ENCODE results near the gene SH3RF3.

Gene SH3RF3

DNA sequence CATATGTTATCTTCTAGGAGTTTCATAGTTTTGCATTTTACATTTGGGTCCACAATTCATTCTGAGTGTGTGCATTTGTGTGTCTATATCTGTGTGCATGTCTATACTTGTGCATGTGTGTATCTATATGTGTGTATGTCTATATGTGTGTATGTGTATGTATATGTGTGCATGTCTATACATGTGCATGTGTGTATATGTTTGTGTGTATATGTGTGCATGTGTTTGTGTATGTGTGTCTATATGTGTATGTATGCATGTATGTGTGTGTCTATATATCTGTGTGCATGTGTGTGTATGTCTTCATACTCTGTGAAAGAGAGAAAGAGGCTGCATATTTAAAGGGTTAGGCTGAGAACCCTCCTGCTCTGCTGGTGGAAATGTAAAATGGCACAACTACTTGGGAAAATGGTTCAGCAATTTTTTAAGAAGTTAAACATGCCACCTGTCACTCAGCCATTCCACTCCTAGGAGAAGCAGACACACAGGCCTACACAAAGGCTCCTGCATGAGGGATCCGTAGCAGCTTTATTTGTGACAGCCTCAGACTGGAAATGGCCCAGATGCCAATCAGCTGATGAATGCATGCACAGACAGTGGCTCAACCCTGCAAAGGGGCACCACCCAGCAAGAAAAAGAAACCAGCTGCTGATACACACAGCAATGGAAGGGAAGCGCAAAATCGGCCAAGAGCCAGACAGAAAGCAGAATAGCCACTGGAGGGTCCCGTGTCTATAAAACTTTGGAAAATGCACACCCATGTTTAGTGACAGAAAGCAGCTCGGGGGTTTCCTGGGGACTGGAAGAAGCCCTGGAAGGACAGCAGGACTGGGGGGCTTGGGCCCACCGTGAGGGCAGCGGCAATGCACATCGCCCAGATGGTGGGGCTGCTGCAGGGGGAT is 337.9 kb downstream of the SH3RF3 start:
- DNase-seq (ENCODE audit: extremely low spot score, insufficient read length, low read depth) (no peak), FAIRE-seq (no peak)

DNA sequence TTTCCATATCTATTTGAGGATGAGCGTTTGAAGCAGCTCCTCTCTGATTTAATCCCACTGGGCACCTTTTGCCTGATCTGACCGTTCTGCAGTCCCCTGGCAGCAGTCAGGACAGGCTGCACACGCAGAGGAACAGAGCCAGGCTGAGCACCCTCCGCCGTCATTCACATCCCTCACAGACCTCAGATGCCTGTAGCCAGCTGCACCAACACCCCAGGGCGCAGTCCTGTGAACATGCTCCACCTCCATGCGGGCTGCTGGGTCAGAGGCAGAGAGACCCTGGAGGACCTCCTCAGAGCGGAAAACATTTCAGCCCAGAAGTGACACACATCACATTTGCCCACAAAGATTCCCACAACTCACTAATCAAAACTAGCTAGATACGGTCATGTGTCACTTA is 338.7 kb downstream of the SH3RF3 start:
- DNase-seq (ENCODE audit: extremely low spot score, insufficient read length, low read depth) = no peak
- FAIRE-seq = no peak

DNA sequence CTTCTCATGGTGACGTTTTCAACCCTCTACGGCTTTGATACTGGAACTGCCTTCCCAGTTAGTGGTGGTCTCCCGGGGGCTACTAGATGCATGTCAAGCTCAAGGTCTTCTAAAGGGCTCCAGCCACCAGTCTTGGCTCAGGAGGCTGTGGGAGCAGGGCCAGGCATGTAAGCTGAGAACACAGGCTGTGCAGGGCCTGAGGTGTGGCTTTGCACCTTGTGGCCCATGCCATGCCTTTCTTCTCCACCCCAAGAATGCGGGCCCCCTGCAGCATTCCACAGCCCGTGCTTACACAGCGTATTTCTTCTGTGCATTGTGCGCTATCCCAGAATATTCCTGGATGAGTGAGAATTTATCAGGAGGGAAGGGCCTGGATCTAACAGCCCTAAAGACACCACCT is 339.9 kb downstream of the SH3RF3 start:
- FAIRE-seq = no peak

DNA sequence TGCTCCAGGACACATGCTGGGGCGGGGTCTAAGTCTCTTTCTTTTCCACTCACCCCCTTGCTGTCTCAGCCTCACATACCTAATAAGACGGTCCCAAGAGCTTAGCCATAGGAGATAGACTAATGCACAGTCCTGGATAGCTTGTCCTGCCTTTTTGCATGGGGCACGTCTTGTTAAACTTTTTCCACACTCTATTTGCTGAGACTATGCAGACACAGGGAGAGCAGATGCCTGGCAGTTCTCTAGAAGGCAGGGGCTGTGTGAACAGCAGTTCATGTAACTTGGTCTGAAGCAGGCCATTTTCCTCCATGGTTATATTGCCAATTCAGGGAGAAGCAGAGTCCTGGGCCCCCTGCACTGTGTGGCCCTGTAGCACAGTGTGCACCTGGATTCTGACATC is 342.7 kb downstream of the SH3RF3 start:
- DNase-seq (ENCODE audit: extremely low spot score, insufficient read length, low read depth) (no peak), FAIRE-seq (no peak)

More for the DNA sequence above, 339.9 kb downstream of the SH3RF3 start:
- no peak for DNase-seq (ENCODE audit: extremely low spot score, insufficient read length, low read depth)

DNA sequence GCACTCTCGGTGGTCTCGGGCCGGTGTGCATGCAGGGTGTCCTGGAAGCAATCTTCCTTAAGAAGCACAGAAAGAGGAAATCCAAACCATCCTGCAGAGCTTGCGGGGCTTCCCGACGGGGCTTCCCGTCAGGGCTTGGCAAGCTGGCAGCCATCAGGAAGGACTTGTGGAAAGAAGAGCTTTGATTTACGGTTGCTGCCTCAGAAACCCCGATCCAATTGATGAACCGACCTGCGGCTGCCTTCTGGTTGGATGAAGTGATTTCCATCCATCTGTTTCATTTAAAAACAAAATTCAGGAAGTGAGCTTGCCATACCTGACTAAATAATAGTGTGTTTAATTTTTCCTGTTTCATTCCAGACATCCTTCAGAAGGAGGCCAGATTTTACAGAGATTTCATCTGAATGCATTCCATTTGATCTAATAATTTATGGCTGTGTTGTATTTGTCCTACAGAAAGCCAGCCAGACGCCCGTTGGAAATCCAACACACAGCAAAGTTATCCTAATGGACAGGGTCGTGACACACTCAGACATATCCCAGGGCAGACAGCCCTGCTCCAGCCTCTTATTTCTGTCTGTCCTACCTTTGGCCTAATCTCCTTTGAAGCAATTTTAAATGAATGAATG is 343.4 kb downstream of the SH3RF3 start:
- FAIRE-seq (no peak), DNase-seq (ENCODE audit: extremely low spot score, insufficient read length, low read depth) (no peak)

DNA sequence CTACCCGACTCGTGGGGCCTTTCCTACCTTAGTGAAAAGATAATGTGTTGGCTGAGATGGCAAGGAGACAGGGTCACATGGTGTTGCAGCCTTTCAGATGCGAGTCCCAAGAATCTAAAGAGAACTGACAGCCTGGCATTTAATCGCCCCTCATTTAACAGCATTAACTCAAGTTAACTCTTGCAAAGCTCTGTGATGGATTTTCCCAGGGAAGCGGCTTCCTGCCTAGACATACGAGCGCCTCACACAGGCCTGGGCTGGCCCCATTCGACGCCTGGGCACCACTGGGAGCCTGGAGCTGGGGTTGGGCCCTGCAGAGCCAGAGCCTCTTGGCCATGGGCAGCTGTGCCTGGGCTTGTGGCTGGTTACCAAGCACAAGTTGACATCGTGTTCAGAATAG is 344.0 kb downstream of the SH3RF3 start:
- no peak for DNase-seq (ENCODE audit: extremely low spot score, insufficient read length, low read depth)
- FAIRE-seq = no peak

DNA sequence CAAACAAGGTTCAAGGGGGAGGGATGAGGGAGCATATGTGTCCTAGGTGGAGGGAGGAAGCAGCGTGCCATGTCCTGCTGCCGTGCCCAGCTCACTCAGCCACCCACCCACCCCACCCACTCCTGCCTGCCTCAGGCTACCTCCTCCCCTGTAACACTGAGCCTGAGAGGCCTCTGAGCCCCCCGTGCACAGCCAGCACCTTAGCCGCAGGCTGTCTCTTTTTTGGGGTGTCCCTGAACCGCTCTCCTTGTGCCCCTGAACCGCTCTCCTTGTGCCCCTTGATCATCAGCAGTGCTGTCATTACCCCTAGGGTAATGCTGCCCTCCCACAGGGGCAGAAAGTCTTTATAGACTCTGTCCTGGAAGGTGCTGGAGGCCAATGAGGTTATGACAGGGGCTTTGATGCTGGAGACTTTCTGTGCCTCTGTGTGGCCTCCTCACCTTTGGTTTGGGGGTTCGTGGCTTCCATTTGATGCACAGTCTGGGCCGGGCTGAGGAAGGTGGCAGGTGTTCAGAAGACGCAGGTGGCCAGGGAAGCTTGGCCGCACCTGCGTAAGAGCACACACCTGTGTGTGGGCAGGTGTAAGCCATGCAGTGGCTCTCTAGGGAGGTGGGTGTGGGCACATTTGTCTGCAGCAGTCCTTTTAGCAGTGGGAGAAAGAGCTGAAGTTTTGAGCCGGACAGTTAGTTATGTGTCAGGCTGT is 344.8 kb downstream of the SH3RF3 start:
- DNase-seq (ENCODE audit: extremely low spot score, insufficient read length, low read depth) (no peak), FAIRE-seq (no peak)

DNA sequence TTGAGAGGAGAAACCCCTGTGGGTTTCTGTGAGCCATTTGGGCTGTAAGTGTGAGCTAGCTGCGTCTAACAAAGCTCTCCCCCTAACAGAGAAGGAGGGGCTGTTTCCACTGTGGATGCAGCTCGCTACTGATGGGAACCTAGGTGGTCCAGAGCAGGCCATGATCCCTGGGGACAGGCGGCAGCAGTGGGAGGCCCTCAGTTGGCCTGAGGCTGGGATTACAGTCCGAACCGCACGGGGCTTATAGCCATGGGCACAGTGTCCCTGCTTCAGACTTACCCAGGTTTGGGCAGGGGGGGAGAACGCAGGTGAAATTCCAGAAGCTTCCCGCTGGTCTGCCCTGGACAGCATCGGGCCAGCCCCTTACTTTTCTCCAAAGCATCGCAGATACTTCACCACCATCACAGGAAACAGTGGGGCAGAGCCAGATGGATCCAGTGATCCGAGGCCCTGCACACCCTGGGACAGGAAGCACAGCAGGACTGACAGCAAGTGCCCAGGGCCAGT is 345.4 kb downstream of the SH3RF3 start:
- no peak for FAIRE-seq

DNA sequence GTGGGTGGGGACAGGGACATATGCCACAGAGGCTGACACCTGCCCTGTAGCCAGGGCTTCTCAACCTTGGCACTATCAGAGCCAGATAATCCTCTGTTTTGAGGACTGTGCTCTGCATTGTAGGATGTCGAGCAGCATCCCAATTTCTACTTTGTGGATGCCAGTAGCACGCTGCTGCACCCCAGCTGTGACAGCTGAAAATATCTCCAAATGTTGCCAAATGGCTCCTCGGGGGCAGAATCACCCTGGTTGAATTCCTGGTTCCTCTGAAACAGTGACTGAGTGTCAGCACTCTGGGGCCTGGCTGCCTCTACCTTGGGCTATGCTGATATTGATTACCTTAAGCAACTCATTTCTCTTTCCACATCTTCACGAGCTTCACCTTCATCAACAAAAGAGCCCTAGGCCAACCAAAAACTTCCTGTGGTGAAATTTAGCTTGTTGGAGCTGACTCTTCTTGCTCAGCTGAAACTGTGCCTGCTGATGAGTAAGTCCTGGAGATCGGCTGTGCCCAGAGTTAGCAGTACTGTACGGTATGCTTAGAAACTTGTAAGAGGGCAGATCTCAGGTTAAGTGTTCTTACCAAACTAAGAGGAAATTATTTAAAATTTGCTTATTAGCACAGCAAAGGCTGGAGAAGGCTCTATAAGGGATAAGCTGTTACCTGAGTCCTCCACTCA is 346.7 kb downstream of the SH3RF3 start:
- FAIRE-seq = no peak
- DNase-seq (ENCODE audit: extremely low spot score, insufficient read length, low read depth) = no peak

More for the DNA sequence above, 345.4 kb downstream of the SH3RF3 start:
- DNase-seq (ENCODE audit: extremely low spot score, insufficient read length, low read depth) = no peak

DNA sequence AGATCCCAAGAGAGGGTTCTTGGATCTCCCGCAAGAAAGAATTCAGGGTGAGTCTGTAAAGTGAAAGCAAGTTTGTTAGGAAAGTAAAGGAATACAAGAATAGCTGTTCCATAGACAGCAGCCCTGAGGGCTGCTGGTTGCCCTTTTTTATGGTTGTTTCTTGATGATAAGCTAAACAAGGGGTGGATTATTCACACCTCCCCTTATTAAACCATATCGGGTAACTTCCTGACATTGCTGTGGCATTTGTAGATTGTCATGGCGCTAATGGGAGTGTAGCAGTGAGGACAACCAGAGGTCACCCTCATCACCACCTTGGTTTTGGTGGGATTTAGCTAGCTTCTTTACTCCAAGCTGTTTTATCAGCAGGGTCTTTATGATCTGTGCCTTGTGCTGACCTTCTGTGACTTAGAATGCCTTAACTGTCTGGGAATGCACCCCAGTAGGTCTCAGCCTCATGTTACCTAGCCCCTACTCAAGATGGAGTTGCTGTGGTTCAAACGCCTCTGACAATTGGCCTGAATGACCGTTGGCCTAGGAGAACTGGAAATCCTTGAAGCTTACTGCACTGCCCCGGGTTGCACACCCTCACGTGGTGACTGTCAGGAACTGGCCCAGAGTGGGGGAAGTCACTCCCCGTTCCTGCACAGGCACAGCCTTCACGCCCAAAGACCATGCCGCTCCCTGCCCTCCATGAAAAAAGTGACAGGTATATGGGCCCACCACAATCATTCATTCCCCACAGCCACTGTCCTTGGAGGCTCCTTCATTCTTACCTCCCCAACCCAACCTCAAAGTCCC is 347.8 kb downstream of the SH3RF3 start:
- FAIRE-seq (no peak), DNase-seq (ENCODE audit: extremely low spot score, insufficient read length, low read depth) (no peak)

DNA sequence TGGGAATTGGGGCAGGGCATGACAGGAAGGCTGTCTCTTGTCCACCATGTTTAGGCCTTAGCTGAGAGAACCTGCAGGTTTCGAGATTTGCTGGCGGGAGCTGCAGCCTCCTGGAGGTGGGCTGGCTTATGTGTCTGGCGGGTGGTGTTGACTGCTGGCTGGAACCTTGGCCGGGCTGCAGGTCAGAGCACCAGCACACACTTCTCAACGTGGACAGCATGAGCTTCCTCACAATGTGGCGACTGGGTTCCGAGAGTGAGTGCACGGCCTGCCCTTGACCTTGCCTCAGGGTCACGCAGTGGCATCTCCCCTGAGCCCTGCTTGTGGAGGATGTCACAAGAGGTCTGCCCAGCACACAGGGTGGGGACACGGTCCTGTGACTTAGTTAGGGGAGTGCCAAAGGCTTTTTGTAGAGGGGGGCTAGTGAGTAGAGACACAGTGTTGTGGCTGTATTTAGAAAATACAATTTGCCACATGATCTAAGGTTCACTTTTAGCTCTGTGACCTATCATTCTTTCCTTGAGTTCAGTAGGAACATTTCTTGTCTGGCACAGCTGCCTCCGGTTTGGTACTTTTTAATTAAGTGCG is 350.0 kb downstream of the SH3RF3 start:
- DNase-seq (ENCODE audit: extremely low spot score, insufficient read length, low read depth) = no peak
- FAIRE-seq = no peak

DNA sequence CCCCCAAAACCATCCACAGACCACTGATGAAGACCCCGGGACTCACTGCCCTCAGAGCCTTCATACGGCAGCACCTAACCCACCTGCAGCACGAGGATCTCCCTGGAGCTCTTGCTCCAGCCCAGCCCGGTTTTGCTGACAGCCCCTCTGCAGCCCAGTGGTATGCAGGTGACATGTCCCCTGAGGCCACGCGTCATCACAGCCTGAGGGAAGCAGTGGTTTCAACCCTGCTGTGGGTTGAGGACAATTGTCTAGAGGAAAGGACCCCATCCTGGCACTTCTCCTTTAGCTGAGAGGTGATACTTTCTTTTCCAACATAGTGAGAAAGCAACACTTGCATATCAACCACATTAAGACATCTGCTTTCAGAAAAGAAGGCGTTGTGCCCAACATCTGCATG is 350.8 kb downstream of the SH3RF3 start:
- no peak for FAIRE-seq
- DNase-seq (ENCODE audit: extremely low spot score, insufficient read length, low read depth) = no peak

DNA sequence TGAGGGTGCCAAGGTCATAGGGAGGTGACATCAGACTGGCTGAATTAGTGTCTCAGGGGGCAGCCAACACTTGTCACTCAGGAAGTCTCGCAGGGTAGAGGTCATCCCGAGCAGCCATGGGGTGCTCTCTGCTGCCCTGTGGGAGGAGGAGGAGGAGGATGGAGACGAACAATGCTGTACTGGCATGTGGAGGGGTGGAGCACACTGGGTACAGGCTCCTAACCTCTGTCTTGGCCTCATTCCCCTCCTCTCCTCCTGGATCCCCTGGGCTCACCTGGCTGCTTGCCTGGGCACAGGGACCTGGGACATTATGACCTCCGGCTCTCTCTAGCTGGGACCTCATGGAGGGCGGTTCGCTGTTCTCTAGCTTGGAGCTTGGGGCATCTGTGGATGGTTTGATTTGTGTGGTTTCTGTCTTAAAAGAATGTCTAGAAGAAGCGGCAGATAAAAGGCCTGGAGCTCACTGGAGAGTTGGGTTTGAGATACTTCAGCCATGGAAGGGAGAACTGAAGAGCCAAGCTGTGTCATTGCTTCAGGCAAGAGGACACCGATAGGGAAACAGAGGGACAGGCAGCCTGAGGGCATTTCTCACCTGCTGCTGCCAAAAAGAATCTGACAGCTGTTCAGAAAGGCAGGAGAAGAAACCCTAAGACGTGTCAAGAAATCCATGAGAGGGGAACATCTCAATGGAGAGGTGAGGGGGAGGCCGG is 351.6 kb downstream of the SH3RF3 start:
- FAIRE-seq = no peak

DNA sequence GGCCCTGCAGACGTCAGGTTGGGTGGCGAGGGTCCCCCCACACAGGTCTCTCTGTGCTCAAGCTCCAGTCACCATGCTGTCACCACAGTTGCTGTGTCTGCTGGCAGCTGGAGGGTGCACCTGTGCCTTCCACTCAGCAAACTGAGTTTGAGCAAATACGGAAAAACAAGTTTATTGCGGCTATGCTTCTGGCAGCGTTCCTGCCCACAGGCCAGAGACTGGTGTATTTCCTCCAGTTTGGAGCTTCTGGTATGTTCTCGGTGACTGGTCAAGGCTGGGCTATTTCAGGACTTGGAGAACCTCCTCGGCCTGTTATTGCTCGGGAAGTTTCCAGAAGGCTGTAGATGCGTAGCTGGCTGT is 352.2 kb downstream of the SH3RF3 start:
- FAIRE-seq (no peak), DNase-seq (ENCODE audit: extremely low spot score, insufficient read length, low read depth) (no peak)

More for the DNA sequence above, 351.6 kb downstream of the SH3RF3 start:
- DNase-seq (ENCODE audit: extremely low spot score, insufficient read length, low read depth) = no peak

DNA sequence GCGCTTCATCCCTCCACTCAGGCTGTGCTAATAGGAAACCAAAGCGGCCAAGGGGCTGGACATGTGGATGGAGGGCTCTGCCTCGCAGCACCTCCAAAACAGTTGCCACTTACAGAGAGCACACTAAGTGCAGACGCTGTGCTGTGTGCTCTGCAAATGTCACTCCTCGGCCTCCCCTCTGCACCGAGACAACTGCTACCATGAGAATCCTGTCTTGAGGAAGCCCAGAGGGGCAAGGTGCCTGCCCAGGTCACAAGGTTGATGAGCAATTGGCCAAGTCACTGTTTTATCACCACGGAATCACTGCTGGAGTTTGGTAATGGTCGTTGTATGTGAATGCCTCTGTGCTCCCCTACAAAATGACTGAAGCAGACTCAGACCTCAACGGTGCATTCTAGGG is 352.6 kb downstream of the SH3RF3 start:
- no peak for FAIRE-seq
- DNase-seq (ENCODE audit: extremely low spot score, insufficient read length, low read depth) = no peak

DNA sequence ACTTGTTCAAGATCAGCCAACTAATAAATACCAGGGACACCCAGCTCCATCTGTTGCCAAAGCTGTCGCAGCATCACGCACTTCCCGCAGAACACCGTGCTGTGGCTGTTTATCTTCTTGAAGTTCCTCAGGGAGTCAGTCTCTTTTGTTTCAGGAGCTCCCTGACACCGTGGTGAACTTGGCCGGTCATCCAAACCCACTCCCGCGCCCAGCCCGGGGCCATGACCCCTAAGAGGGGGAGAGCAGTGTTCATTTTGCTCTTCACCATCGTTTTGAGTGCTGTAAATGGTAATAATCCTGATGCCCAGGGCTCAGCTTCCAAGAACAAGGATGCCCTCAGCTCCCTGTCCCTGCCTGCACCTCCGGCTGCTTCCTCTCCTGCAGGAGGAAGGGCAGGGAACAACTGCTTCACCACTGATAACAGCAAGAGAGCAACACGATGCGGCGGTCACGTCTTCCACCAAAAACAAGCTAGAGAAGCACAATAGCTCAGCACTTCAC is 353.4 kb downstream of the SH3RF3 start:
- DNase-seq (ENCODE audit: extremely low spot score, insufficient read length, low read depth) = no peak
- FAIRE-seq = no peak

DNA sequence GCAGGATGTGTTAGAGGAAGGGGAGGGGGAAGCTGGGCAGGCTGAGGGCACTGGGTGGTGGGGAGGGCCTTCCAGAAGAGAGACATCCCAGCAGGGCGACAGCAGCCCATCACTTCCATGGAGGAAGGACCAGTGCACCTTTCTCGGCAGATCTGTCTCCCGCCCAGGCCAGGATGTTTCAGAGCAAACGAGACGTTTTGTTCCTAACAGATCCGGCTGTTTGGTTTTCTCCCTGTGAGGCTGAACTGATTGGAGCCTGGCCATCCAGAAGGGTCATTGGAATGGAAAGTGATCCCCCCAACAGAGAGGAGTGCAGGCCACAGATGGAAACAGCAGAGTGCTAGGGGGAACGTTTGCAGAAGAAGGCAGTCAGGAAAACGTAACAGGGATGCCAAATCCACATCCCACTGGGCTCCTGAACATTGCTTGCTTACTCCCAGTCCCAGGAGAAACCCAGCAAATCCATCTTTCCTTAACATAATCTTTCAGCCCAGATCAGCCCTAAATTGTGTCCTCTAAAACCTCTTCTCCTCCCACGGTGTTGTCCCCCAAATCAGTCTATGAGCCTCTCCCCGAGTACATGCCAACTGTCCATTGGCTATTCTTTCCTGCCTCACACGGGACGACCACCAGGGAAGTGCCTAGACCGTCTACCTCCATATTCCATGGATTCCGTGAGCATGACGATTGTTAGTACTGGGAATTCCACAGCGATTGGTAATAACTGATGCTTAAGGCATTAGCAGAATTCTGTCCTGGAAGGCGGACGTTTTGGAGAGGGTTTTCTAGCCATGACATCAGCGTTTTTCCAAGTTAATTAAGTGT is 357.9 kb downstream of the SH3RF3 start:
- DNase-seq (ENCODE audit: extremely low spot score, insufficient read length, low read depth) (no peak), FAIRE-seq (no peak)

DNA sequence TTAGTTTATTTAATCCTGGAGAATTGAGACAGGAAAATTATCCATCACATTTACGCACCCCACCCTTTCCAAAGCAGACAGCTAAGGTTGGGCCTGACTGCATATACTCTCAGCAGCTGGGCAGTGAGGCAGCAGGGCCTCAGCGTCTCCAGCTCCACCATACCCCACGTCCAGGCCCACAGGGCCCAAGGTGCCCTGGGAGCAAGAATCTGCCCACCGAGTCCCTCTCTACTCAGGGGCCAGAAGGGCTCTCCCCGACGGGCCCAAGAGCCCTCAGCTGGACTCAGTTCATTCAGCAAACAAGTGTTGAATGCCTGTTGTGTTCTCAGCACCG is 358.5 kb downstream of the SH3RF3 start:
- DNase-seq (ENCODE audit: extremely low spot score, insufficient read length, low read depth) = no peak
- no peak for FAIRE-seq

Measured in GM18507 (cell line).